Measurements from ENCODE around the gene C9orf50.

The C9orf50 gene

GRCh38 chr9:129569502-129570449 lies 51.1 kb downstream of the C9orf50 start:
- no peak for DNase-seq

- no peak for DNase-seq
Observed at GRCh38 chr9:129568560-129569501, 52.1 kb downstream of the C9orf50 start.

GRCh38 chr9:129567842-129568559 lies 52.9 kb downstream of the C9orf50 start:
- DNase-seq: no peak

- DNase-seq: no peak
Observed at GRCh38 chr9:129567329-129567728, 53.6 kb downstream of the C9orf50 start.

GRCh38 chr9:129566563-129567266 lies 54.2 kb downstream of the C9orf50 start:
- no peak for DNase-seq

GRCh38 chr9:129562917-129563316 lies 58.0 kb downstream of the C9orf50 start:
- DNase-seq: no peak

- DNase-seq: no peak
Observed at GRCh38 chr9:129562514-129562913, 58.4 kb downstream of the C9orf50 start.

Measured in NCI-H2171 (cell line).